HG03103 (cell line): Measurements from ENCODE around the gene RHO.

Experiments used
- ATAC-seq: cut with Tn5 transposase; IDR thresholded peaks from one replicate; pipeline ENCODE4 v1.9.1; 2021; ENCODE audit warnings: low read depth; ENCODE audit not compliant: unreplicated experiment

Gene RHO

DNA sequence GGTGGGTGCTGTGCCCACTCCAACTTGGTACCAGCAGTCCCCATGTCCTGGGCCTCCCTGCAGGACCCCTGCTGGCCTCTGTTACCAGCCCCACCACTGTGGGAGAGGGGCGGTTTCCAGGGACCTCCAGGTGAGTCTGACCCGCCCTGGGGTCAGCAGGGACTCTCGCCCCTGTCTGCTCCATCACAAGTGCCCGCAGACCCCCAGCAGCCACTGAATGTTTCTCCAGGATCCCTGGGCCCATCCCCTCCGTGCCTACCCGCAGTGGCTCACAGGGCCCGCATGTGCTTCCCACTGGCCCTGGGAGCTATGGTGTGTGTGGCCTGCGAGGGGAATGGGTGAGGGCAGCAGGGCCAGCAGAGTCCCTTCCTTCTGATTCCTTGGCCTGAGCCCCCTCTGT lies 9.9 kb upstream of the RHO start:
- no peak for ATAC-seq

DNA sequence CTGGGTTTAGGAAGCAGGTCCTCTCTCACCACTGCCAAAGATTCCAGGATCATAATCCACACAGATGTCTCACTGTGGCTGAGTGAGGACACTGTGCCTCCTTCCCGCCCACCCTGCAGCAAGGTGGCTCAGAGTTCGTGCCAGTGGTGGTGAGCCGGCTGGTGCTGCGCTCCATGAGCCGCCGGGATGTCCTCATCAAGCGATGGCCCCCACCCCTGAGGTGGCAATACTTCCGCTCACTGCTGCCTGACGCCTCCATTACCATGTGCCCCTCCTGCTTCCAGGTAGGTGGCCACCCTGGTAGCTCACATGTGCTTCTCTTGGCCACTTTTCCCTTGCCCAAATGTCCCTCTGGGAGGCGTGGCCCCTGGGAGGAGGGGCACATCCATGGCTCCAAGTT lies 9.0 kb upstream of the RHO start:
- no peak for ATAC-seq

DNA sequence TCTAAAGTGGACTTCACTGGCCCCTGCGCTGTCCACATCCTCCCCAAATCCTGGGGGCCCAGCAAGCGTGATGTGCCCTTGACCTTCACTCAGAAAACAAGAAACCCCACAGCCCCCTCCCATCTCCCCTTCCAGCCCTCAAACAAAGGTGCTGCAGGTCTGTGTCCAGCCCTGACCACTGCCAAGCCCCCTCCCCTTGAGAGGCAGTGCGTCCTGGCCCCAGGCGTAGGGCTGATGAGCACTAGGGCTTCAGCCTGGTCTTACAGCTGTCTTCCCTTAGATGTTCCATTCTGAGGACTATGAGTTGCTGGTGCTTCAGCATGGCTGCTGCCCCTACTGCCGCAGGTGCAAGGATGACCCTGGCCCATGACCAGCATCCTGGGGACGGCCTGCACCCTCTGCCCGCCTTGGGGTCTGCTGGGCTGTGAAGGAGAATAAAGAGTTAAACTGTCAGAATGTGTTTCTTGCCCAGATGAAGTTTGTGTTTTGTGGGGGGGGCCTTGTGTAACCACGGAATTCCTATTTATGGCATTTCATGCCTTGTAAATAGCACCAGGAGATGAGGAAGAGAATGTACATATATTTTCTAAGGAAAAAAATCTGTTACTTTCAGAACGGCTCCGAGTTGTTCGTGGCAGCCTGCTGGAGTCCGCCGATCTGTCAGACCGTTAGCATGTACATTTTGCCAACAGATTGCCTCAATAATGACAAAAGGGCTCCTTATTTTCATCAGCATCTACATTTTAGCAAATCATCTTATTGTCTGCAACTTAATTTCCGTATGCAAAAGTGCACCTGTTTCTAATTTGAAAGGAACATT lies 8.3 kb upstream of the RHO start:
- ATAC-seq: no peak

DNA sequence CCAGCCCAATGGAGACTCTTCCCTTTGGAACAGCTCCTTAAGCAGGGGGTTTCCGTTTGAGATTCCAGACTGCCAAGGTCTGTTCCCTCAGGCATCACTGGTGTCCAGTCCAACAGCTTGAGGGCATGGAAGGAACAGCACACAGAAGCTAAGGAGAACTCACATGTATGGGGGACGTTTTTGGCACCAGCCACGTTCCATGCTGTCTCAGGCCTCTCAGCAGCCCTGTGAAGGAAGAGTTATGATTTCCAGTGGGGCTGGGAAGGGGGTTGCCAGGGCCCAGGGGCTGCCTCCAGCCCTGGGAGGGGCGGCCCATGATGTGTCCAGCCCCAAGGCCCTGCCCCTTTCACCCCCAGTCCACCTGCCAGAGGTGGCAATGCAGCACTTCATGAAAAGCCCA lies 7.5 kb upstream of the RHO start:
- ATAC-seq: no peak

DNA sequence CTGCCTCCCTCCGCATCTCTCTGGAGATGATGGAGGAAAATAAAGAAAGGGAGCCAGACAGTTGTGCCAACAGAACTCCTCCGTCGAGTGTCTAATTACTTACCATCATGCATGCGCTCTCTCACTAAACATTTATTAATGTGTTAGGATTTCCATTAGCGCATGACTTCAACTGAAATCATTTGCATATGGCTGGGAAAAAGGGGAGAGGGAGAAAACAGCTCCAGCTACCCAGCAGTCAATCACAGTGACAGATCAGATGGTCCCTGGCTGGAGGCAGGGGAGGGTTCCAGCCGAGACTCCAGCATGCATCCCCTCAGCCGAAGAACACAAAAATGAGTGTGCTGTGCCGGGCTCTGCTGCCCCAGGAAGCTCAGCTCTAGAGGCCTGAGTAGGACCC lies 6.8 kb upstream of the RHO start:
- ATAC-seq: no peak

DNA sequence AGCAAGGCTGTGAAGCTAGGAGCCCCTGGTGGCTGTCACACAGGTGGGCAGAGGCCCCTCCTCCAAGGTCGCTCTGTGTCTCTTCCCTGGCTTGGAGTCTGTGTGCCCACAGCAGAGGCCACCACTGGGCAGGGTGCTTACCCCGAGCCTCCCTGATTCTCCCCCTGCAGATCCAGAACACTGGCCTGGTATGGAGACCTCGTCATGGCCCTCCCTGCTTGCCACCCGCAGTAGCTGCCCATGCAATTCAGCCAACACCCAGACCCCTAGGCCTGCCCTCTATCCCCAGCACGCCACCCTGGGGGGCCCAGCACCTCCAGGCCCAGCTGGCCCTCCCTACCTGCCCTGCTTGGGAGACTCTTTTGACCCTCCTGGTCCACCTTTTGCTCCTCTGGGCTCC lies 5.5 kb upstream of the RHO start:
- ATAC-seq: no peak

DNA sequence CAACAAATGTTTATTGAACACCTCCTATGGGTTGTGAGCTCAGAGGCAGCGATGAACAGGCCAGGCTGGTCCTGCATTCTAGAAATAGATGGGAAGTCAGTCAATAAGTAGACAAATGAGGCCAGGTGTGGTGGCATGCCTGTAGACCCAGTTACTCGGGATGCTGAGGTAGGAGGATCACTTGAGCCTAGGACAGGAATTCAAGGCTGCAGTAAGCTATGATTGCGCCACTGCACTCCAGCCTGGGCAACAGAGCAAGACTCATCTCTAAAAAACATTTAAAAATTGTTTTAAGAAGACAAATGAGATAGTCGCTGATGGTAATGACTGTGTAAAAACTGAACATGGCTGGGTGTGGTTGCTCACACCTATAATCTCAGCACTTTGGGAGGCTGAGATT lies 4.4 kb upstream of the RHO start:
- ATAC-seq: no peak

DNA sequence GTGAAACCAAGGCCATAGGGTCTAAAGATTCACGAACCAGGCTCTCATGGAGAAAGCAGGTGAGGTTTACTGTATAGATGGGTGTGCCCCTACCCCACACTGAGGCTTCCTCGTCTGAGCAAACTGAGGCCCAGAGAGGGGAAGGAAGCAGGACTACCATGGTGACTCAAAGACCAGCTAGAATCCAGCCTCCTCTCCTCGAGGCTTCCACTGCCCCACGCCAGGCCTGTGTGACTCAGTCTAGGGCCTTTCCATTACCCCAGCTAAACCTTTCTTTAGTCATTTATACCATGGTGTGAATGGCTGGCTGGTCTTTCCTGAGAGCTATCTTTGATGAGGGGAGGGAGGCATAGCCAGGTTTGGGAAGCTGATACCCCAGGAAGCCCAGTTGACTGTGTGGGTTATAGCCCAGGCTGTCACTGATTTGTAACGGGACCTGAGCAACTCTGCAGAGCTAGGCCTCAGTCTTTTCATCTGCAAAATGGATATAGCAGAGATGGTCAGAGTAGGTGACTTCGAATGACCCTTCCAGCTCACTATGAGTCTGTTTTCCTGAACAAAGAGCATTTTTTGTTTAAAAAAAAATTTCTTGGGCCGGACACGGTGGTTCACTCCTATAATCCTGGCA lies 3.0 kb upstream of the RHO start:
- ATAC-seq: no peak

DNA sequence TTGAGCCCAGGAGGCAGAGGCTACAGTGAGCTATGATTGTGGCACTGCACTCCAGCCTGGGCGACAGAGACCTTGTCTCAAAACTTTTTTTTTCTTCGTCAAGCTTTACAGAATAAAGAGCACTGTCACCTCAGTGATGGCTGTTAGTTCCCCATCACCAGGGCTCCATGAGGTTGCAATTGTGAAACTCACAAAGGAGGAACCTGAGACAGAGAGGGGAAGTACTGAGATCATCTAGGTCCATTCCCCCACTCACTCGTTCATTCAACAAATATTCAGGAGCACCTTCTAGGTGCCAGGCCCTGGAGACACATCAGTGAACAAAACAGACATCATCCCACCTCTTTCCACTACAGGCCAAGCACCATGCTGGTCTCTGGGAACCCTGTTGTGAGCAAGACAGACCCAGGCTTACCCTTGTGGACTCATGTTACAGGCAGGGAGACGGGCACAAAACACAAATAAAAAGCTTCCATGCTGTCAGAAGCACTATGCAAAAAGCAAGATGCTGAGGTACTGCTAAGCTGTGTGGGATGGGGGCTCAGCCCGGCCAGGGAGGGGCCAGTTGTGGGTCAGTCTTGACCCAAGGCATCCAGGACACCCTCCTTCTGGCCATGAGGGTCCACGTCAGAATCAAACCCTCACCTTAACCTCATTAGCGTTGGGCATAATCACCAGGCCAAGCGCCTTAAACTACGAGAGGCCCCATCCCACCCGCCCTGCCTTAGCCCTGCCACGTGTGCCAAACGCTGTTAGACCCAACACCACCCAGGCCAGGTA lies 2.1 kb upstream of the RHO start:
- peak; percentile 93 for ATAC-seq

DNA sequence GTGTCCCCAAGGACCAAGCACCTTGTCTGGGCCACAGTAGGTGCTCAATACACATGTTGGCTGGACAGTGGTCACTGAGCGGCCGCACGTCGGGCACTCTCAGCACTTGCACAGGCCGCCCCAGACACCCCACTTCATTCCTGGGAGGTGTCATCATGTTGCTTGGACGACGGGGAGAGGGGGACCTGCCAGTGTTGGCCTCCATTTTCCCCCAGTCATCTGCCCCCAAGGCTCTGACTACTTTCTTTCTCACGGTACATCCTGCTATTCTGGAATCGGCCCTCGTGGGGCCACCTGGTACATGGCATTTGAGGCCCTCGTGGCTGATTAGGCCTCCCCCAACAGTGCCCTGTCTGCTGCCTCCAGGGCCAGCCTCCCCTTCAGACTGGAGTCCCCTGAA lies 1.2 kb upstream of the RHO start:
- no peak for ATAC-seq

DNA sequence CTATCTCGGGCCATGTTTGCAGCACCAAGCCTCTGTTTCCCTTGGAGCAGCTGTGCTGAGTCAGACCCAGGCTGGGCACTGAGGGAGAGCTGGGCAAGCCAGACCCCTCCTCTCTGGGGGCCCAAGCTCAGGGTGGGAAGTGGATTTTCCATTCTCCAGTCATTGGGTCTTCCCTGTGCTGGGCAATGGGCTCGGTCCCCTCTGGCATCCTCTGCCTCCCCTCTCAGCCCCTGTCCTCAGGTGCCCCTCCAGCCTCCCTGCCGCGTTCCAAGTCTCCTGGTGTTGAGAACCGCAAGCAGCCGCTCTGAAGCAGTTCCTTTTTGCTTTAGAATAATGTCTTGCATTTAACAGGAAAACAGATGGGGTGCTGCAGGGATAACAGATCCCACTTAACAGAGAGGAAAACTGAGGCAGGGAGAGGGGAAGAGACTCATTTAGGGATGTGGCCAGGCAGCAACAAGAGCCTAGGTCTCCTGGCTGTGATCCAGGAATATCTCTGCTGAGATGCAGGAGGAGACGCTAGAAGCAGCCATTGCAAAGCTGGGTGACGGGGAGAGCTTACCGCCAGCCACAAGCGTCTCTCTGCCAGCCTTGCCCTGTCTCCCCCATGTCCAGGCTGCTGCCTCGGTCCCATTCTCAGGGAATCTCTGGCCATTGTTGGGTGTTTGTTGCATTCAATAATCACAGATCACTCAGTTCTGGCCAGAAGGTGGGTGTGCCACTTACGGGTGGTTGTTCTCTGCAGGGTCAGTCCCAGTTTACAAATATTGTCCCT lies 1.2 kb downstream of the RHO start:
- ATAC-seq: no peak

DNA sequence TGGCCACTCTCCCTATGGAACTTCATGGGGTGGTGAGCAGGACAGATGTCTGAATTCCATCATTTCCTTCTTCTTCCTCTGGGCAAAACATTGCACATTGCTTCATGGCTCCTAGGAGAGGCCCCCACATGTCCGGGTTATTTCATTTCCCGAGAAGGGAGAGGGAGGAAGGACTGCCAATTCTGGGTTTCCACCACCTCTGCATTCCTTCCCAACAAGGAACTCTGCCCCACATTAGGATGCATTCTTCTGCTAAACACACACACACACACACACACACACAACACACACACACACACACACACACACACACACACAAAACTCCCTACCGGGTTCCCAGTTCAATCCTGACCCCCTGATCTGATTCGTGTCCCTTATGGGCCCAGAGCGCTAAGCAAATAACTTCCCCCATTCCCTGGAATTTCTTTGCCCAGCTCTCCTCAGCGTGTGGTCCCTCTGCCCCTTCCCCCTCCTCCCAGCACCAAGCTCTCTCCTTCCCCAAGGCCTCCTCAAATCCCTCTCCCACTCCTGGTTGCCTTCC lies 1.9 kb downstream of the RHO start:
- no peak for ATAC-seq

DNA sequence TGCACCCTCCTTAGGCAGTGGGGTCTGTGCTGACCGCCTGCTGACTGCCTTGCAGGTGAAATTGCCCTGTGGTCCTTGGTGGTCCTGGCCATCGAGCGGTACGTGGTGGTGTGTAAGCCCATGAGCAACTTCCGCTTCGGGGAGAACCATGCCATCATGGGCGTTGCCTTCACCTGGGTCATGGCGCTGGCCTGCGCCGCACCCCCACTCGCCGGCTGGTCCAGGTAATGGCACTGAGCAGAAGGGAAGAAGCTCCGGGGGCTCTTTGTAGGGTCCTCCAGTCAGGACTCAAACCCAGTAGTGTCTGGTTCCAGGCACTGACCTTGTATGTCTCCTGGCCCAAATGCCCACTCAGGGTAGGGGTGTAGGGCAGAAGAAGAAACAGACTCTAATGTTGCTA lies 2.4 kb downstream of the RHO start:
- ATAC-seq: no peak

DNA sequence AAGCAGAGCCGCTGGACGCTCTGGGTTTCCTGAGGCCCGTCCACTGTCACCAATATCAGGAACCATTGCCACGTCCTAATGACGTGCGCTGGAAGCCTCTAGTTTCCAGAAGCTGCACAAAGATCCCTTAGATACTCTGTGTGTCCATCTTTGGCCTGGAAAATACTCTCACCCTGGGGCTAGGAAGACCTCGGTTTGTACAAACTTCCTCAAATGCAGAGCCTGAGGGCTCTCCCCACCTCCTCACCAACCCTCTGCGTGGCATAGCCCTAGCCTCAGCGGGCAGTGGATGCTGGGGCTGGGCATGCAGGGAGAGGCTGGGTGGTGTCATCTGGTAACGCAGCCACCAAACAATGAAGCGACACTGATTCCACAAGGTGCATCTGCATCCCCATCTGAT lies 3.3 kb downstream of the RHO start:
- ATAC-seq: no peak

DNA sequence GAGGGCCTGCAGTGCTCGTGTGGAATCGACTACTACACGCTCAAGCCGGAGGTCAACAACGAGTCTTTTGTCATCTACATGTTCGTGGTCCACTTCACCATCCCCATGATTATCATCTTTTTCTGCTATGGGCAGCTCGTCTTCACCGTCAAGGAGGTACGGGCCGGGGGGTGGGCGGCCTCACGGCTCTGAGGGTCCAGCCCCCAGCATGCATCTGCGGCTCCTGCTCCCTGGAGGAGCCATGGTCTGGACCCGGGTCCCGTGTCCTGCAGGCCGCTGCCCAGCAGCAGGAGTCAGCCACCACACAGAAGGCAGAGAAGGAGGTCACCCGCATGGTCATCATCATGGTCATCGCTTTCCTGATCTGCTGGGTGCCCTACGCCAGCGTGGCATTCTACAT lies 3.8 kb downstream of the RHO start:
- no peak for ATAC-seq

DNA sequence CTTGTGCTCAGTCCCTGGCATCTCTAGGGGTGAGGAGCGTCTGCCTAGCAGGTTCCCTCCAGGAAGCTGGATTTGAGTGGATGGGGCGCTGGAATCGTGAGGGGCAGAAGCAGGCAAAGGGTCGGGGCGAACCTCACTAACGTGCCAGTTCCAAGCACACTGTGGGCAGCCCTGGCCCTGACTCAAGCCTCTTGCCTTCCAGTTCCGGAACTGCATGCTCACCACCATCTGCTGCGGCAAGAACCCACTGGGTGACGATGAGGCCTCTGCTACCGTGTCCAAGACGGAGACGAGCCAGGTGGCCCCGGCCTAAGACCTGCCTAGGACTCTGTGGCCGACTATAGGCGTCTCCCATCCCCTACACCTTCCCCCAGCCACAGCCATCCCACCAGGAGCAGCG lies 5.0 kb downstream of the RHO start:
- ATAC-seq: no peak

DNA sequence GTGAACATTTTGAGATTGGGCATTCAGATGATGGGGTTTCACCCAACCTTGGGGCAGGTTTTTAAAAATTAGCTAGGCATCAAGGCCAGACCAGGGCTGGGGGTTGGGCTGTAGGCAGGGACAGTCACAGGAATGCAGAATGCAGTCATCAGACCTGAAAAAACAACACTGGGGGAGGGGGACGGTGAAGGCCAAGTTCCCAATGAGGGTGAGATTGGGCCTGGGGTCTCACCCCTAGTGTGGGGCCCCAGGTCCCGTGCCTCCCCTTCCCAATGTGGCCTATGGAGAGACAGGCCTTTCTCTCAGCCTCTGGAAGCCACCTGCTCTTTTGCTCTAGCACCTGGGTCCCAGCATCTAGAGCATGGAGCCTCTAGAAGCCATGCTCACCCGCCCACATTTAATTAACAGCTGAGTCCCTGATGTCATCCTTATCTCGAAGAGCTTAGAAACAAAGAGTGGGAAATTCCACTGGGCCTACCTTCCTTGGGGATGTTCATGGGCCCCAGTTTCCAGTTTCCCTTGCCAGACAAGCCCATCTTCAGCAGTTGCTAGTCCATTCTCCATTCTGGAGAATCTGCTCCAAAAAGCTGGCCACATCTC lies 6.1 kb downstream of the RHO start:
- ATAC-seq: no peak

DNA sequence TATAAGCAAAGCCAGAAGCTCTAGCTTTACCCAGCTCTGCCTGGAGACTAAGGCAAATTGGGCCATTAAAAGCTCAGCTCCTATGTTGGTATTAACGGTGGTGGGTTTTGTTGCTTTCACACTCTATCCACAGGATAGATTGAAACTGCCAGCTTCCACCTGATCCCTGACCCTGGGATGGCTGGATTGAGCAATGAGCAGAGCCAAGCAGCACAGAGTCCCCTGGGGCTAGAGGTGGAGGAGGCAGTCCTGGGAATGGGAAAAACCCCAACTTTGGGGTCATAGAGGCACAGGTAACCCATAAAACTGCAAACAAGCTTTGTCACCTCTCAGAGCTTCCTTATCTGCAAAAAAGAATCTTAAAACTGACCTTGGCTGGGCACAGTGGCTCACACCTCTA lies 6.6 kb downstream of the RHO start:
- no peak for ATAC-seq

DNA sequence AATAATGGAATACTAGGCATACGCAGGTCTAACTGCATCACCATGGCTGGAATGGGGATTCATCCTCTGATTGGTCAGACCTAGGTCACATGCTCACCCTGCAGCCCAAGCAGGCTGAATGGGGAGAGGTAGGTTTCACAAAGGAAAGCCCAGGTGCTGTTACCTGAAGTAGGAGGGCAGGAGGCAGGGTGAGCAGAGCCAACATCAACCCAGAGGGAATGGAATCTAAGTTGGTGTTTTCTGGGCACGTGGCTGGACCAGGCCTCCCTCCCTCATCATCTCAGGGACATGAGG lies 7.9 kb downstream of the RHO start:
- ATAC-seq: no peak

DNA sequence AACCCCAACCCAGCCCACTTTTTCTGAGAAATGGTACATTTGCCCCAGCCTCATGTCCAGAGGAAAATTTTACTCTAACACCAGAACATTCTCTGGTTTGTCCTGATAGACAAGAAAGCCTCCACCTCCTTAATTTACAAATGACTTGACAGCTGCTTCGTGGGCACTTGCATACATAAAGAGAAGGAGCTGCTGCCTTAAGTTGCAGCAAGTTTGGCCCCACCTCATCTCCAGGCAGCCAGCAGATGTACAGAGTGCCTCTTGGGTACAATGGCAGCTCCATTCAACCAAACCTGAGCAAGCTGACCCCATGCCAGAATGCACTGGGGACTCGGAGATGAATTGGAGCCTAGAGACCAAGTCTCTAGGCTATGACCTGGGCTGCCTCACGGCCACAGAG lies 8.4 kb downstream of the RHO start:
- no peak for ATAC-seq

DNA sequence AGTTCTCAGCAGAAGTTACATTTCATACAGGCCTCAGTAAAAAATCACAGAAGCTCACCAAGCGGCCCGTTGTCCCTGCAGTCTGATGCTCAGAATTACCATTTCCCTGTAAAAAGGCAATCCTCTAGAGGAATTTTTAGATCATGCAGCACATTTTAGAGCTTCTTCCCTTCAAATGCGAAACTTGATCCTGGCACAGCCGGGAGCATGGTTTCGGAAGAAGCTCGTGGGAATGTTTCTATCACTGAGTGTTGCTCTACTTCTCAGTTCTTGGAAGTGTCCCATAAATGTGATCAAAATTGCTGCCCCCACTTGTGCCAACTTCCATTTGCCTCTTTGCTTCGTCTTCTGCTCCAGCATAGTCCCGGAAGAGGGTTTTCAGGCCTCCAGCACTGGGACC lies 10.8 kb downstream of the RHO start:
- ATAC-seq: no peak
